ENCODE results near the gene NOTCH3.

NOTCH3 gene

DNA sequence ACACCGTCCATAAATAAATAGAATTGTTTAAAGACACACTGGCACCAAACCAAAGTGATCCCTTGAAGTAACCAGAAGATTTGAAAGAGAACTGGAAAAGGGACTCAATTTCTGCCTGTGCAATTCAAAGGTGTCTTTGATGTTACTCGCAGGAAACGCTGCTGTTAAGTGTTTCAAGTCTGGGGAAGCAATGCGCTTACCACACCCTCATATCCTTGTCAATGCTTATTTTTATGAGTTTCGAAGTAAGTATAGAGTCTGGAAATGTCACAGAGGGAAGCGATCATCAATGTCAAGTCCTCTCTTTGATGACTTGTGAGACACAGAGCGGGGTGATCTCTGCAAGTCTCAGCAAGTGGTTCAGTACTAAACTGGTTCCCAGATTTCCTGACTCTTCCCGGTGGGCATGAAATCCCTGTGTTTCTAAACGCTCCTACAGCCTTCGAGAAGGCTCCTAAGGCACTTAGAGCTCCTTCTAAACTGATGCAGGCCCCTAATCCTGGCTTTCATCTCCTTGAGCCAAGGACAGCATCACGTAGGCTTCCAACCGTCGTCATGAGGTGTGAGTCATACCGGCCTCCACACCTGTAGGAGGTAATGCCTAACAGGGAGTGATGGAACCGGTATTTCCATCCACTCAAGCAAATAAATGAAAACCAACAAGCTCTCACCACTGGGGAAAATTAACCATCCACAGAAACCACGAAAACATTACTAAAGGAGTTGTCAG lies 70.8 kb downstream of the NOTCH3 start:
- DNase-seq (ENCODE audit: low read depth) = peak; percentile 95
- peak; percentile 1 for TF ChIP-seq CTCF (IDR thresholded peaks at IDR 0.05; ENCODE audit: insufficient read depth, low read depth, low read length, missing control alignments)
- H3K4me3 ChIP-seq (ENCODE audit: low read length) = no peak overlapping the region

DNA sequence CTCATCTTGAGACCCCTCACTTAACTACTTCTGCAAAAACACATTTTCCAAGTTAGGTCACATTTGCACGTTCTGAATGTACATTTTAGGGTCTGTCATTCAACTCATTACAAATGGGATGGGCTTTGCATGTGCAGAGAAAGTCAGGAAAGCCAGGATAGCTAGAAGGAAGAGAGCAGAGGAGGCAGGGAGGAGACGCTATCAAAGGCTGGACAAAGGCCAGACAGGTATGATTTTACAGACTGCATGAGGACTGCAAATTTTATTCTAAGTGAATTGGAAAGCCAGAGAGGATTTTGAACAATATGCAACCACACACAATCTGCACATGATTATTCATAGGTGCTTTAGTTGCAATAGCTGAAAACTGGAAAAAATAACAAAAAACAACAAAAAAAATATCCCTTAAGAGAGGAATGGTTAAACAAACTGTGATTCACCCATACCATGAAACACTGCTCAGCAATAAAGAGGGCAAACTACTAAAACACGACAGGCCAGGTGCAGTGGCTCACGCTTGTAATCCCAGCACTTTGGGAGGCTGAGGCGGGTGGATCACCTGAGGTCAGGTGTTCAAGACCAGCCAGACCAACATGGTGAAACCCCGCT lies 72.5 kb downstream of the NOTCH3 start:
- H3K4me3 ChIP-seq (ENCODE audit: low read length) = no peak overlapping the region
- TF ChIP-seq CTCF (IDR thresholded peaks at IDR 0.05; ENCODE audit: insufficient read depth, low read depth, low read length, missing control alignments) = no peak
- peak; percentile 36 for DNase-seq (ENCODE audit: low read depth)

- no peak for TF ChIP-seq CTCF (IDR thresholded peaks at IDR 0.05; ENCODE audit: insufficient read depth, low read depth, low read length, missing control alignments)
- peak overlapping the region; percentile 89 for H3K4me3 ChIP-seq (ENCODE audit: low read length)
- DNase-seq (ENCODE audit: low read depth) = no peak
Observed at GRCh38 chr19:15126131-15126910, 74.5 kb downstream of the NOTCH3 start.

GRCh38 chr19:15125232-15126067 lies 75.3 kb downstream of the NOTCH3 start:
- DNase-seq (ENCODE audit: low read depth) = peak; percentile 96
- no peak for TF ChIP-seq CTCF (IDR thresholded peaks at IDR 0.05; ENCODE audit: insufficient read depth, low read depth, low read length, missing control alignments)
- peak overlapping the region; percentile 89 for H3K4me3 ChIP-seq (ENCODE audit: low read length)

DNA sequence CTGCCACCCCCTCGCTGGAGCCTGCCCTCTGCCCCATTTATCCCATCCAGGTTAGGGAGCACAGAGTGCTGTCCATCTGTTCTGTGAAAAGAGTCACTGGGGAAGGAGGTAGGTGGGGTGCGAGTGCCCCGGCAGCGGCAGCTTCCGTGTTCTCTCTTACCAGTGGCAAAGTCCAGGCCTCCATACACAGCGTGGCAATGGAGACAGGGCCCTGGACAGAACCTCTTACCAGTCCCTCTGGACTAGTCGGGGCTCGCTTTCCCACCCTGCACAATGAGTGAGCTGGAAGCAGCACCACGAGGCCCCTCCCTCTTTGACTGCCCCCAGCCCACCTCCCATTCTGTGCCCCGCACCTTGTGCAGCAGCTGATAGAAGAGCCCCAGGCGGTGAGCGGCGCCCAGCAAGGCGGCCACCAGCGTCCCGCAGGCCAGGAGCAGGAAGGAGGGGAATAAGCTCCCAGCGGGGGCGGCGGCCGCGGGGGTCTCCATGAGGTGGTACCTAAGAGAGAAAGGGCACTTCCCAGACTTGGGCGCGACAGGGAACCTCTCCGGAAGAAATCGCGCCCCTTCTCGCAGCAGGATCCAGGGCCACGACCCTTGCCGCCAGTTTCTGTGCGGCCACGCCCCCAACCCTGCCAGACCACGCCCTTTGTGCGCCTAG lies 76.1 kb downstream of the NOTCH3 start:
- H3K4me3 ChIP-seq (ENCODE audit: low read length) = peak overlapping the region; percentile 89
- peak; percentile 36 for DNase-seq (ENCODE audit: low read depth)
- no peak for TF ChIP-seq CTCF (IDR thresholded peaks at IDR 0.05; ENCODE audit: insufficient read depth, low read depth, low read length, missing control alignments)

- DNase-seq (ENCODE audit: low read depth) = no peak
- no peak overlapping the region for H3K4me3 ChIP-seq (ENCODE audit: low read length)
- TF ChIP-seq CTCF (IDR thresholded peaks at IDR 0.05; ENCODE audit: insufficient read depth, low read depth, low read length, missing control alignments) = no peak
Observed at GRCh38 chr19:15123900-15124299, 76.9 kb downstream of the NOTCH3 start.

Data from epithelial cell of esophagus (primary cell).